B cell (primary cell): ENCODE measurements around the gene PPFIA2. TPM values are rescaled to one million over a fixed set of nuclear protein-coding genes. Genes with fewer than 3 reads are reported as not detected.

Experiments used
- ATAC-seq: fragments of 200-7000 bp; cut with Tn5 transposase; one replicate; pipeline ENCODE4 v1.10.0; 2021; ENCODE audit warnings: low read depth, mild to moderate bottlenecking, moderate number of reproducible peaks, moderate library complexity
- CTCF ChIA-PET: fragments of 350-600 bp; sonication (Branson Sonifier 250); formaldehyde crosslinking; loops from one replicate; lab custom pipeline; 2021; ENCODE audit warnings: antibody characterized with exemption, inconsistent platforms; lab: Charles Lee
- POLR2A ChIA-PET: fragments of 350-600 bp; sonication (Branson Sonifier 250); formaldehyde crosslinking; loops from one replicate; lab custom pipeline; 2021; ENCODE audit warnings: antibody characterized with exemption; lab: Charles Lee
- DNase-seq: peaks from one replicate; pipeline ENCODE4 v3.0.0; 2013
- H2AFZ ChIP-seq: 2 replicates; pipeline ENCODE4 v1.6.1; 2012; ENCODE audit warnings: mild to moderate bottlenecking, low read depth, low read length; ENCODE audit not compliant: insufficient read depth, poor library complexity, severe bottlenecking
- H3K27ac ChIP-seq, 2 donors: 1 replicate in 1 of 2; 2 replicates in 1 of 2; pipeline ENCODE4 v1.5.1; 2012 to 2013; ENCODE audit warnings: low read length in 2 of 2, mild to moderate bottlenecking in 2 of 2, moderate library complexity in 1 of 2
- H3K27me3 ChIP-seq, 4 experiments: fragments of 200-600 bp in 1 of 4; sonication (generic) in 1 of 4; replicated peaks in 1 of 4; 1 replicate in 2 of 4; 2 replicates in 2 of 4; pipeline versions ENCODE4 v1.6.1 to v1.7.0; 2013 to 2016; ENCODE audit warnings: low read length in 3 of 4, mild to moderate bottlenecking in 2 of 4, mixed read lengths in 1 of 4, moderate library complexity in 1 of 4; ENCODE audit not compliant: insufficient read depth in 4 of 4, control insufficient read depth in 3 of 4; ENCODE audit errors: control extremely low read depth in 1 of 4
- H3K36me3 ChIP-seq, 2 experiments: replicated peaks in 1 of 2; 1 replicate in 1 of 2; 2 replicates in 1 of 2; pipeline versions ENCODE4 v1.6.1 to v1.7.1; 2013; ENCODE audit warnings: low read length in 1 of 2; ENCODE audit not compliant: insufficient read depth in 2 of 2, control insufficient read depth in 1 of 2; ENCODE audit errors: control extremely low read depth in 1 of 2, extremely low read depth in 1 of 2
- H3K4me1 ChIP-seq, 2 donors: fragments of 200-600 bp in 1 of 2; sonication (generic) in 1 of 2; 1 replicate in 1 of 2; 2 replicates in 1 of 2; pipeline versions ENCODE4 v1.5.1 to v1.6.1; 2013 to 2017; ENCODE audit warnings: low read length in 2 of 2; ENCODE audit not compliant: control insufficient read depth in 2 of 2, insufficient read depth in 2 of 2
- H3K4me2 ChIP-seq: replicated peaks from 2 replicates; pipeline ENCODE3; 2012; ENCODE audit warnings: mild to moderate bottlenecking, low read depth, low read length; ENCODE audit not compliant: poor library complexity, severe bottlenecking
- H3K4me3 ChIP-seq, 5 experiments: fragments of 200-600 bp in 1 of 5; sonication (generic) in 1 of 5; 1 replicate in 3 of 5; 2 replicates in 2 of 5; pipeline versions ENCODE4 v1.5.1 to v1.7.0; 2011 to 2016; ENCODE audit warnings: low read length in 4 of 5, mild to moderate bottlenecking in 4 of 5, low read depth in 2 of 5, control low read depth in 1 of 5, moderate library complexity in 1 of 5; ENCODE audit not compliant: insufficient read depth in 1 of 5; ENCODE audit errors: control extremely low read depth in 1 of 5, extremely low read depth in 1 of 5
- H3K79me2 ChIP-seq: fragments of 200-600 bp; sonication (generic); one replicate; pipeline ENCODE4 v1.6.0; 2016; ENCODE audit warnings: low read length; ENCODE audit not compliant: control insufficient read depth, insufficient read depth
- H3K9ac ChIP-seq: fragments of 200-600 bp; sonication (generic); 2 replicates; pipeline ENCODE4 v1.6.1; 2017; ENCODE audit warnings: mild to moderate bottlenecking, low read length, moderate library complexity
- H3K9me3 ChIP-seq, 3 donors: one replicate each; pipeline versions ENCODE4 v1.6.1 to v1.7.1; 2013; ENCODE audit warnings: low read length in 2 of 3; ENCODE audit not compliant: control insufficient read depth in 2 of 3, insufficient read depth in 1 of 3; ENCODE audit errors: control extremely low read depth in 1 of 3
- H4K20me1 ChIP-seq: 2 replicates; pipeline ENCODE4 v1.6.0; 2012; ENCODE audit warnings: mild to moderate bottlenecking, low read length; ENCODE audit not compliant: insufficient read depth, control insufficient read depth, poor library complexity, severe bottlenecking
- H3K27ac Mint-ChIP-seq: one replicate; pipeline ENCODE4 v1.8.0; 2021; ENCODE audit warnings: mixed read lengths
- H3K27me3 Mint-ChIP-seq: one replicate; pipeline ENCODE4 v1.8.0; 2021; ENCODE audit warnings: mixed read lengths
- H3K4me1 Mint-ChIP-seq: one replicate; pipeline ENCODE4 v1.8.0; 2021; ENCODE audit warnings: mixed read lengths
- H3K4me3 Mint-ChIP-seq: one replicate; pipeline ENCODE4 v1.8.0; 2021; ENCODE audit warnings: mixed read lengths
- H3K9me3 Mint-ChIP-seq: one replicate; pipeline ENCODE4 v1.8.0; 2022; ENCODE audit warnings: mixed read lengths; ENCODE audit not compliant: insufficient read depth
- EZH2 ChIP-seq: IDR thresholded peaks from 2 replicates; pipeline ENCODE4 v1.6.1; 2012; ENCODE audit warnings: borderline replicate concordance, low read depth, mild to moderate bottlenecking, moderate library complexity, low read length; ENCODE audit not compliant: insufficient read depth, poor library complexity, severe bottlenecking
- WGBS: methylation state at CpG from one replicate; pipeline ENCODE4 v1.1.5; 2013; ENCODE audit warnings: missing lambda C conversion rate; ENCODE audit not compliant: insufficient coverage; 5-methylcytosine and 5-hydroxymethylcytosine counted together
- intact Hi-C: fragments of 100-400 bp; cut with micrococcal nuclease; formaldehyde crosslinking; loops from one replicate; pipeline ENCODE4 v1.10.0; 2022
- polyA plus RNA-seq: library from polyadenylated mRNA; depleted of rRNA; stranded (reverse); fragments of >200 nt; gene quantifications from 2 replicates; pipeline ENCODE4 v1.2.3, GENCODE V29; 2012
- total RNA-seq, 2 donors: library from RNA; stranded (reverse); fragments of 120-200 nt in 1 of 2; gene quantifications; 1 replicate in 1 of 2; 2 replicates in 1 of 2; pipeline versions ENCODE4 v1.2.3 to v1.2.4, GENCODE V29; 2013 to 2022
- TF ChIP-seq, protein P1 (sequence below): fragments of 200-600 bp; IDR thresholded peaks from one replicate; pipeline ENCODE4 v1.8.0; 2022; ENCODE audit warnings: antibody characterized with exemption, mild to moderate bottlenecking

The PPFIA2 gene
- total and polyA plus RNA-seq, 2 donors (not counting 1 experiment from before 2014, with no cell fraction given): not detected

DNA sequence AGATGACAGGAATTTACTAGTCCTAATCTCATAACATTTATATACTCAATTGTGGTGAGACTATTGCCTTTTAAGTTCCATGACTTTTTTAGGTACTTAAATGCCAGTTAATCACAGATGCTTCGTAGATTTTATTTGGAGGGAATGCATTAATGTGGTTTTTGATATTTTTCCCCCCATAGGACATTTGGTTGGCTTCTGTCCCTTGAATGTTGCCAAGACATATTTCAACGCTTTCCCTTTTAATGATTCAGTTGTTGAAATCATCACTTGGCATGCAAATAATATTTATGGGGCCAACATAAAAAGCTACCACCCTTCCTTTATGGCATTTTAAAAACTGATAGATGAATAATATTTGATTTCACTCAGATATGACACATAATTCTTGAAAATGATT, 509.2 kb downstream of the PPFIA2 start:
- intact Hi-C loops: no loop called here

DNA sequence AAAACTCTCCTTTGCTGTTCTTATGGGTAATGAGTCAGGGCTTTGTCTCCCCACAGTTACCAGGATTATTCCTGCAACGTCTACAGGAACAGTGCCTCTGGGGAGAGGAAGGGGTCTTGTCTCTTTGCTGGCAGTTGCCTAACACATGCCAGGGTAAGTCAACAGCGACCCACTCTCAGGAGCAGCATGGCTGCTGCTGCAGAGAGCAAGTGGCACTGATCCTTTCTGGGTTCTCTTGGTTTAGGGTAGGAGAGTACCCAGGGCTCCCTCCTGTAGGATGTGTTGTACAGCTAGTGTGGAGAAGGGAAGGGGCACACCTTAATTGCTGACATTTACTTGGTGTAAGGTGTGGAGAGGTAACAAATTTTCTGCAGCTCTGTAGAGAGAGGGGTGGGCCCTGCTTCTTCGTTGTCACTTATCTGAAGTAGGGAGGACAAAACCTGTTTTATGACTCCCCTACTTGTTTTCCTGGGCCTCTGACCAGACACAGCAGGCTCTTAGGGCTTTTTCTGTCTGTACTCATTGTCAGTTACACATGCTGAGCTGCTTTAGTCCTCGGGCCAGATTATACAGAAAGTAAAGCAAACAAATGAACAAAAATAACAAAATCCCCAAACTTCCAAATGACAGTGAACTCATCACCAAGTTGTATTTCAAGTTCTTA, 513.1 kb downstream of the PPFIA2 start:
- H3K27me3 ChIP-seq: no peaks in the 10 kb centered on the region
- H3K4me3 Mint-ChIP-seq: no peak overlapping the region
- H3K27me3 Mint-ChIP-seq: no peaks in the 10 kb centered on the region
- H3K9ac ChIP-seq: no peak overlapping the region
- ChIA-PET CTCF (no interaction called here), POLR2A (no interaction called here)
- H3K9me3 ChIP-seq: peaks cover 0 to 4% (median 0%) of the 10 kb centered on the region in 3 donors
- 86% methylated on average over 3 of the region's 4 CpGs for WGBS
- no peaks in the 10 kb centered on the region for H3K4me1 ChIP-seq
- H3K4me2 ChIP-seq: no peak overlapping the region
- ATAC-seq: no peak
- H3K27ac Mint-ChIP-seq: no peak overlapping the region
- no peaks in the 10 kb centered on the region for H3K4me1 Mint-ChIP-seq
- no peaks in the 10 kb centered on the region for H4K20me1 ChIP-seq
- no peaks in the 10 kb centered on the region for H3K36me3 ChIP-seq
- DNase-seq: no peak
- H3K79me2 ChIP-seq: no peaks in the 10 kb centered on the region
- H3K27ac ChIP-seq: no peak overlapping the region
- no peak overlapping the region for H2AFZ ChIP-seq
- TF ChIP-seq, protein P1, sequence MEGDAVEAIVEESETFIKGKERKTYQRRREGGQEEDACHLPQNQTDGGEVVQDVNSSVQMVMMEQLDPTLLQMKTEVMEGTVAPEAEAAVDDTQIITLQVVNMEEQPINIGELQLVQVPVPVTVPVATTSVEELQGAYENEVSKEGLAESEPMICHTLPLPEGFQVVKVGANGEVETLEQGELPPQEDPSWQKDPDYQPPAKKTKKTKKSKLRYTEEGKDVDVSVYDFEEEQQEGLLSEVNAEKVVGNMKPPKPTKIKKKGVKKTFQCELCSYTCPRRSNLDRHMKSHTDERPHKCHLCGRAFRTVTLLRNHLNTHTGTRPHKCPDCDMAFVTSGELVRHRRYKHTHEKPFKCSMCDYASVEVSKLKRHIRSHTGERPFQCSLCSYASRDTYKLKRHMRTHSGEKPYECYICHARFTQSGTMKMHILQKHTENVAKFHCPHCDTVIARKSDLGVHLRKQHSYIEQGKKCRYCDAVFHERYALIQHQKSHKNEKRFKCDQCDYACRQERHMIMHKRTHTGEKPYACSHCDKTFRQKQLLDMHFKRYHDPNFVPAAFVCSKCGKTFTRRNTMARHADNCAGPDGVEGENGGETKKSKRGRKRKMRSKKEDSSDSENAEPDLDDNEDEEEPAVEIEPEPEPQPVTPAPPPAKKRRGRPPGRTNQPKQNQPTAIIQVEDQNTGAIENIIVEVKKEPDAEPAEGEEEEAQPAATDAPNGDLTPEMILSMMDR: no peak
- no peak for TF ChIP-seq EZH2
- intact Hi-C loops: no loop called here
- no peak overlapping the region for H3K4me3 ChIP-seq
- H3K9me3 Mint-ChIP-seq: no peaks in the 10 kb centered on the region

More for the DNA sequence above, 509.2 kb downstream of the PPFIA2 start:
- no peaks in the 10 kb centered on the region for H3K27me3 ChIP-seq
- no CpG with 5 or more reads among the region's 2 CpGs for WGBS
- ATAC-seq (no peak), DNase-seq (no peak)
- H3K27ac Mint-ChIP-seq: no peak overlapping the region
- no peak overlapping the region for H3K4me3 ChIP-seq
- H3K4me1 ChIP-seq: no peaks in the 10 kb centered on the region
- H3K27me3 Mint-ChIP-seq: no peaks in the 10 kb centered on the region
- no peaks in the 10 kb centered on the region for H3K79me2 ChIP-seq
- no peak for TF ChIP-seq EZH2
- TF ChIP-seq, protein P1: no peak
- H3K4me3 Mint-ChIP-seq: no peak overlapping the region
- ChIA-PET POLR2A (no interaction called here), CTCF (no interaction called here)
- no peaks in the 10 kb centered on the region for H3K9me3 Mint-ChIP-seq
- no peaks in the 10 kb centered on the region for H3K4me1 Mint-ChIP-seq
- H3K36me3 ChIP-seq: no peaks in the 10 kb centered on the region
- H3K27ac ChIP-seq: no peak overlapping the region
- no peak overlapping the region for H2AFZ ChIP-seq
- H4K20me1 ChIP-seq: no peaks in the 10 kb centered on the region
- peaks cover 0 to 4% (median 0%) of the 10 kb centered on the region in 3 donors for H3K9me3 ChIP-seq
- H3K9ac ChIP-seq: no peak overlapping the region
- H3K4me2 ChIP-seq: no peak overlapping the region
